AG10803 (cell line): ENCODE data around the gene RET.
A peak's percentile ranks its signal among the peaks of the same experiment; 100 is the strongest.

Source experiments
- DNase-seq: peaks from one replicate; pipeline ENCODE4 v3.0.0; 2010; ENCODE audit warnings: low read depth
- H3K4me3 ChIP-seq: 2 replicates; pipeline ENCODE4 v1.5.1; 2011; ENCODE audit warnings: mild to moderate bottlenecking, low read length, control low read depth
- TF ChIP-seq, protein P1 (sequence below): conservative IDR thresholded peaks from 2 replicates; pipeline ENCODE4 v1.5.1; 2011; ENCODE audit warnings: mild to moderate bottlenecking, low read length, control low read depth, inconsistent platforms

The RET gene

DNA sequence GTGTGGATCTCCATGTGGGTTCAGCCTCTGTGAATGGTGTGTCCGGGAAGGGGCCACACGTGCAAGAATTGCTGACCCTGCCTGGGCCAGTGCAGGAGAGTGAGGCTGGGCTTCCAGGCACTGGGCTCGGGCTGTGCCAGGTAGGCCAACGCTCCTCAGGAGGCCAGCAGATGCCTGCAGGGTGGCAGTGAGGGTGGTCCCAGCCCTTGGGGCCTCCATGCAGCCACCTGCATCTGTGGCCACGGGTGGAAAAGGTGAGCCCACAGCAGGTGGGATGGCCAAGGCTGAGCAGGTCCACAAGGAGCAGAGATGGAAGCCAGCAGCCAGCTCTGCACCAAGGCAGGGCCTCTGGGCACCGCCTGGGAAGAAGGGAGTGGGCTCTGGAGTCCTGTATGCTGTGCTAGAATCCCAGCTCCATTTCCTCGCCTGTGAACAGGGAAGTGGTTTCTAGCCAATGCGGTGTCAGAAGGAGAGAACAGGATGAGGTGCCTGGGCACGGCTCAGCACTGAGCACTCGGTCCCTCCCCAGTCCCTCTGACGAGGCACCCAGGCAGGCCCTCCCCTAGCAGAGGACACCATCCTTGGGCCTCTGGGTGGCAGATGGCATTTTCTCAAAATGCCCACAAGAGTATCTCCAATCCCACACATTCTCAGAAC, 31.1 kb upstream of the RET start:
- no peak overlapping the region for H3K4me3 ChIP-seq
- no peak for DNase-seq
- TF ChIP-seq, protein P1, sequence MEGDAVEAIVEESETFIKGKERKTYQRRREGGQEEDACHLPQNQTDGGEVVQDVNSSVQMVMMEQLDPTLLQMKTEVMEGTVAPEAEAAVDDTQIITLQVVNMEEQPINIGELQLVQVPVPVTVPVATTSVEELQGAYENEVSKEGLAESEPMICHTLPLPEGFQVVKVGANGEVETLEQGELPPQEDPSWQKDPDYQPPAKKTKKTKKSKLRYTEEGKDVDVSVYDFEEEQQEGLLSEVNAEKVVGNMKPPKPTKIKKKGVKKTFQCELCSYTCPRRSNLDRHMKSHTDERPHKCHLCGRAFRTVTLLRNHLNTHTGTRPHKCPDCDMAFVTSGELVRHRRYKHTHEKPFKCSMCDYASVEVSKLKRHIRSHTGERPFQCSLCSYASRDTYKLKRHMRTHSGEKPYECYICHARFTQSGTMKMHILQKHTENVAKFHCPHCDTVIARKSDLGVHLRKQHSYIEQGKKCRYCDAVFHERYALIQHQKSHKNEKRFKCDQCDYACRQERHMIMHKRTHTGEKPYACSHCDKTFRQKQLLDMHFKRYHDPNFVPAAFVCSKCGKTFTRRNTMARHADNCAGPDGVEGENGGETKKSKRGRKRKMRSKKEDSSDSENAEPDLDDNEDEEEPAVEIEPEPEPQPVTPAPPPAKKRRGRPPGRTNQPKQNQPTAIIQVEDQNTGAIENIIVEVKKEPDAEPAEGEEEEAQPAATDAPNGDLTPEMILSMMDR: no peak

DNA sequence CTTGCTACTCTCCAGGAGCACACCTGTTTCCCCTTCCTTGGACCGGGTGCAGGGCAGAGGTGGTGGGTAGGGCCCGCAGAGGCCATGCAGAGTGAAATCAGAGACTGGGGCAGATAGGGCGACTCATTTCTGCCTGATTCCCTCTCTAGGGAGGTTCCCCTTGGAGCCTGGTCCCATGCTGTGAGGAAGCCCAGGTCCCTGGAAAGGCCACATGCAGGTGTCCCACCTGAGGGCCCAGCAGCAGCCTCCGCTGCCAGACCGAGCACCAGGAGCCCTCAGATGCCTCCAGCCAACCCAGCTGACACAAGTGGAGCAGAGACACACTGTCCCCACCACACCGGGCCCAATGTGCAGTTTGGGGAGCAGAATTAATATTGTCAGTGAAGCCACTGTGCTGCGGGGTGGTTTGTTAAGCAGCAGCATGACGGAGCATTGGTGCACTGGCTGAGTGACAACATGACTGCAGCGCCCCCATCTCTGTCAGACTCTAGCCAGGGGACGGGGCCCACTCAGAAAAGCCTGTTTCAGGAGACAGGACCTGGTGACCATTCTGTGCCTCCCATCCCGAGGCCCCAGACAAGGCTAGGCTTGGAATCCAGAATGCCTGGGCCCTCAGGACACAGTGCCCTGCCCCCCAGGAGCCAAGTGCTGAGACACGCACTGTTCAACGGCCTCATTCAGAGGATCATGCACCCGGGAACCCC, 30.4 kb upstream of the RET start:
- DNase-seq: no peak
- TF ChIP-seq, protein P1: no peak
- no peak overlapping the region for H3K4me3 ChIP-seq

DNA sequence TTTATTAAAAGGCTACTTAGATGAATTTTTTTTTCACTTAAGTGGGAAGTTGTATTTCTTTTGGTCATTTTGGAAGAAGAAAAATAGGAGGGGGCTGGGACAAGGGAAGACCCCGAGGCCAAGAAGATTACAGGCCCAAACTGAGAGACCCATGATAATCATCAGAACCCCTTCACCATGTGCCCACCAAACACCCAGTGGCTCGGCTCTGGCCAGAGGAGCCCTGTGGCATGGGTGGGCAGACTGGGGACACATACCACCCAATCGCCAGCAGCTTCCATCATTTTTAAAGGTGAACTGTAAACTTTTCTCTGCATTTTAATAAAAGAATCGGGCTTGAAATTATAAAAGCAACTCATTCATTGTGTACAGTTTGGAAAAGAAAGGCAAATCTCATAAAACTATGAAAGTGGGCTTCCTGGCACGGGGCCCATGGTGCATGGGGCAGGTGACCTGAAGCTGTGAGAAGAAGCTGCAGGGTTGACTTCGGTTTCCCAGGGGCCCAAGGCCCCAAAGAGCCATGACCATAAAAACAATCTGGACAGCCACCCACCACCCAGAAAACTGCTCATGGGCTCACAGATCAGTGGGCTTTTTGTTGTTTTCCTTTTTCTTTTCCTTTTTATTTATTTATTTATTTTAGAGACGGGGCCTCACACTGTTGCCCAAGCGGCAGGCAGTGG, 29.4 kb upstream of the RET start:
- TF ChIP-seq, protein P1: no peak
- H3K4me3 ChIP-seq: no peak overlapping the region
- DNase-seq: no peak

- TF ChIP-seq, protein P1: no peak
- H3K4me3 ChIP-seq: no peak overlapping the region
- DNase-seq: peak; percentile 45
Observed at GRCh38 chr10:43048301-43049051, 28.4 kb upstream of the RET start.

- TF ChIP-seq, protein P1: no peak
- DNase-seq: no peak
- no peak overlapping the region for H3K4me3 ChIP-seq
Observed at GRCh38 chr10:43049081-43049551, 27.8 kb upstream of the RET start.

DNA sequence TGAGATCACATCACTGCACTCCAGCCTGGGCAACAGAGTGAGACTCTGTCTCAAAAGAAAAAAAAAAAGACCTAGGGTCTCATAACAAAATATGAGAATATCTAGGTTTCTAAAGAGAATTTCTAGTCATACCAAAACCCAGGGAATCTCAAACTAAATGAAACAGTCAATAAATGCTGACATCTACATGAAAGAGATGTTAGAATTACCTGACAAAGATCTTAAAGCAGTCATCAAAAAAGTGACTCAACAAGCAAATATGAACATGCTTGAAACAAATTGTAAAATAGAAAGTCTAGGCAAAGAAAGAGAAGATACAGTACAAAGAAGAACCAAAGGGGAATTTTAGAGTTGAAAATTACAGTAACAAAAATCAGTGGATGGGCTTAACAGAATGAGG, 26.9 kb upstream of the RET start:
- TF ChIP-seq, protein P1: no peak
- H3K4me3 ChIP-seq: no peak overlapping the region
- no peak for DNase-seq
